A673 (cell line): ENCODE results near the gene ZNF784.

ENCODE experiments used
- EZH2 ChIP-seq: fragments of 200-600 bp; sonication (generic); IDR thresholded peaks from 2 replicates; pipeline ENCODE4 v1.6.1; 2017; ENCODE audit warnings: borderline replicate concordance, low read depth, mild to moderate bottlenecking, mixed read lengths, antibody characterized with exemption, low read length; ENCODE audit not compliant: poor library complexity, severe bottlenecking
- TF ChIP-seq, protein P1 (sequence below): fragments of 300-800, 200-600 bp; sonication (generic); conservative IDR thresholded peaks from 2 replicates; pipeline ENCODE4 v1.5.1; 2017; ENCODE audit warnings: low read depth, mild to moderate bottlenecking, antibody characterized with exemption, low read length, moderate library complexity, mixed read lengths

DNA sequence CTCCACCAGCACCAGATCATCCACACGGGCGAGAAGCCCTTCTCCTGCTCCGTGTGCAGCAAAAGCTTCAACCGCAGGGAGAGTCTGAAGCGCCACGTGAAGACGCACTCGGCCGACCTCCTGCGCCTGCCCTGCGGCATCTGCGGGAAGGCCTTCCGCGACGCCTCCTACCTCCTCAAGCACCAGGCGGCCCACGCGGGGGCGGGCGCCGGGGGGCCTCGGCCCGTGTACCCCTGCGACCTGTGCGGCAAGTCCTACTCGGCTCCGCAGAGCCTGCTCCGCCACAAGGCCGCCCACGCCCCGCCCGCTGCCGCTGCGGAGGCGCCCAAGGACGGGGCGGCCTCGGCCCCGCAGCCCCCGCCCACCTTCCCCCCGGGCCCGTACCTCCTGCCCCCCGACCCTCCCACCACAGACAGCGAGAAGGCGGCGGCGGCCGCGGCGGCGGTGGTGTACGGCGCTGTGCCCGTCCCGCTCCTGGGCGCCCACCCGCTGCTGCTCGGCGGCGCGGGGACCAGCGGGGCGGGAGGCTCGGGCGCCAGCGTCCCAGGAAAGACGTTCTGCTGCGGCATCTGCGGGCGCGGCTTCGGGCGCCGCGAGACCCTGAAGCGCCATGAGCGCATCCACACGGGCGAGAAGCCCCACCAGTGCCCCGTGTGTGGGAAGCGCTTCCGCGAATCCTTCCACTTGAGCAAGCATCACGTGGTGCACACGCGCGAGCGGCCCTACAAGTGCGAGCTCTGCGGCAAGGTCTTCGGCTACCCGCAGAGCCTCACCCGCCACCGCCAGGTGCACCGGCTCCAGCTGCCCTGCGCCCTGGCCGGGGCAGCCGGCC lies 9.4 kb downstream of the ZNF784 start:
- TF ChIP-seq, protein P1, sequence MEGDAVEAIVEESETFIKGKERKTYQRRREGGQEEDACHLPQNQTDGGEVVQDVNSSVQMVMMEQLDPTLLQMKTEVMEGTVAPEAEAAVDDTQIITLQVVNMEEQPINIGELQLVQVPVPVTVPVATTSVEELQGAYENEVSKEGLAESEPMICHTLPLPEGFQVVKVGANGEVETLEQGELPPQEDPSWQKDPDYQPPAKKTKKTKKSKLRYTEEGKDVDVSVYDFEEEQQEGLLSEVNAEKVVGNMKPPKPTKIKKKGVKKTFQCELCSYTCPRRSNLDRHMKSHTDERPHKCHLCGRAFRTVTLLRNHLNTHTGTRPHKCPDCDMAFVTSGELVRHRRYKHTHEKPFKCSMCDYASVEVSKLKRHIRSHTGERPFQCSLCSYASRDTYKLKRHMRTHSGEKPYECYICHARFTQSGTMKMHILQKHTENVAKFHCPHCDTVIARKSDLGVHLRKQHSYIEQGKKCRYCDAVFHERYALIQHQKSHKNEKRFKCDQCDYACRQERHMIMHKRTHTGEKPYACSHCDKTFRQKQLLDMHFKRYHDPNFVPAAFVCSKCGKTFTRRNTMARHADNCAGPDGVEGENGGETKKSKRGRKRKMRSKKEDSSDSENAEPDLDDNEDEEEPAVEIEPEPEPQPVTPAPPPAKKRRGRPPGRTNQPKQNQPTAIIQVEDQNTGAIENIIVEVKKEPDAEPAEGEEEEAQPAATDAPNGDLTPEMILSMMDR = no peak
- TF ChIP-seq EZH2 = no peak
